Keratinocyte (primary cell): ENCODE data around the gene SMARCA4.

ENCODE experiments used
- EZH2 ChIP-seq: IDR thresholded peaks from one replicate; pipeline ENCODE4 v1.6.1; 2012; ENCODE audit warnings: inconsistent platforms, mild to moderate bottlenecking, low read length, moderate library complexity
- TF ChIP-seq, protein P1 (sequence below), 3 experiments: IDR thresholded peaks in 1 of 3; conservative IDR thresholded peaks in 1 of 3; optimal IDR thresholded peaks in 1 of 3; 2 replicates in 2 of 3; 3 replicates in 1 of 3; pipeline versions ENCODE3 to v1.5.1; 2011; ENCODE audit warnings: low read length in 3 of 3, mild to moderate bottlenecking in 3 of 3, moderate library complexity in 2 of 3, control low read depth in 1 of 3, inconsistent platforms in 1 of 3; ENCODE audit not compliant: insufficient read depth in 2 of 3; ENCODE audit errors: extremely low read depth in 1 of 3

DNA sequence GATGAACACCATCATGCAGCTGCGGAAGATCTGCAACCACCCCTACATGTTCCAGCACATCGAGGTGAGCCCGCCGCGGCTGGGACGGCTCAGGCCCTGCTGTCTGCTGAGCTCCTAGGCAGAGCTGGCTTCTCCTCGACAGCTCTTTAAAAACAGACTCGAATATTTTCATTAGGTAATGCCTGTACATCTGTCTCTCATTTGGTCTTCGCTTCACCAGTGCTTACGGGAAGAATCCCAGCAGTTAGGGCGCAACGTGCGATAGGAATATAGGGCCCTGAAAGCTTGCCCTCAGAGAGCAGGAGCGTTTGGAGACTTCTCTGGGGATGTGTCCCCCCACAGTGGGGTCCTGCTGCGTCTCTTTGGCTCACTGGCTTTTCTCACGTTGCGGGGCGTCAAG, 64.6 kb downstream of the SMARCA4 start:
- TF ChIP-seq, protein P1, sequence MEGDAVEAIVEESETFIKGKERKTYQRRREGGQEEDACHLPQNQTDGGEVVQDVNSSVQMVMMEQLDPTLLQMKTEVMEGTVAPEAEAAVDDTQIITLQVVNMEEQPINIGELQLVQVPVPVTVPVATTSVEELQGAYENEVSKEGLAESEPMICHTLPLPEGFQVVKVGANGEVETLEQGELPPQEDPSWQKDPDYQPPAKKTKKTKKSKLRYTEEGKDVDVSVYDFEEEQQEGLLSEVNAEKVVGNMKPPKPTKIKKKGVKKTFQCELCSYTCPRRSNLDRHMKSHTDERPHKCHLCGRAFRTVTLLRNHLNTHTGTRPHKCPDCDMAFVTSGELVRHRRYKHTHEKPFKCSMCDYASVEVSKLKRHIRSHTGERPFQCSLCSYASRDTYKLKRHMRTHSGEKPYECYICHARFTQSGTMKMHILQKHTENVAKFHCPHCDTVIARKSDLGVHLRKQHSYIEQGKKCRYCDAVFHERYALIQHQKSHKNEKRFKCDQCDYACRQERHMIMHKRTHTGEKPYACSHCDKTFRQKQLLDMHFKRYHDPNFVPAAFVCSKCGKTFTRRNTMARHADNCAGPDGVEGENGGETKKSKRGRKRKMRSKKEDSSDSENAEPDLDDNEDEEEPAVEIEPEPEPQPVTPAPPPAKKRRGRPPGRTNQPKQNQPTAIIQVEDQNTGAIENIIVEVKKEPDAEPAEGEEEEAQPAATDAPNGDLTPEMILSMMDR (optimal IDR thresholded peaks at IDR 0.05 in 1 of 3, IDR thresholded peaks at IDR 0.05 in 1 of 3, conservative IDR thresholded peaks at IDR 0.05 in 1 of 3; ENCODE audit: extremely low read depth in 1 of 3, insufficient read depth in 2 of 3, low read length in 3 of 3), result no peak
- no peak for TF ChIP-seq EZH2
